GM12892 (cell line): ENCODE results near the gene CHIT1.
A peak's percentile ranks its signal among the peaks of the same experiment; 100 is the strongest.

Experiments used
- DNase-seq: peaks from one replicate; pipeline ENCODE4 v3.0.0; 2011; ENCODE audit not compliant: insufficient read length
- FAIRE-seq: peaks from 2 replicates; lab custom pipeline; 2011; peaks lifted over from hg19 to GRCh38; lab: Jason Lieb, UNC
- POLR2A ChIP-seq: IDR thresholded peaks from 2 replicates; pipeline ENCODE4 v1.6.1; 2011; ENCODE audit warnings: low read depth, low read length, control low read depth
- POLR2AphosphoS5 ChIP-seq: IDR thresholded peaks from 2 replicates; pipeline ENCODE4 v1.6.1; 2011; ENCODE audit warnings: low read depth, low read length, control low read depth
- TAF1 ChIP-seq: IDR thresholded peaks from 2 replicates; pipeline ENCODE4 v1.6.1; 2011; ENCODE audit warnings: low read depth, mild to moderate bottlenecking, control low read depth, low read length, borderline replicate concordance

Gene CHIT1

DNA sequence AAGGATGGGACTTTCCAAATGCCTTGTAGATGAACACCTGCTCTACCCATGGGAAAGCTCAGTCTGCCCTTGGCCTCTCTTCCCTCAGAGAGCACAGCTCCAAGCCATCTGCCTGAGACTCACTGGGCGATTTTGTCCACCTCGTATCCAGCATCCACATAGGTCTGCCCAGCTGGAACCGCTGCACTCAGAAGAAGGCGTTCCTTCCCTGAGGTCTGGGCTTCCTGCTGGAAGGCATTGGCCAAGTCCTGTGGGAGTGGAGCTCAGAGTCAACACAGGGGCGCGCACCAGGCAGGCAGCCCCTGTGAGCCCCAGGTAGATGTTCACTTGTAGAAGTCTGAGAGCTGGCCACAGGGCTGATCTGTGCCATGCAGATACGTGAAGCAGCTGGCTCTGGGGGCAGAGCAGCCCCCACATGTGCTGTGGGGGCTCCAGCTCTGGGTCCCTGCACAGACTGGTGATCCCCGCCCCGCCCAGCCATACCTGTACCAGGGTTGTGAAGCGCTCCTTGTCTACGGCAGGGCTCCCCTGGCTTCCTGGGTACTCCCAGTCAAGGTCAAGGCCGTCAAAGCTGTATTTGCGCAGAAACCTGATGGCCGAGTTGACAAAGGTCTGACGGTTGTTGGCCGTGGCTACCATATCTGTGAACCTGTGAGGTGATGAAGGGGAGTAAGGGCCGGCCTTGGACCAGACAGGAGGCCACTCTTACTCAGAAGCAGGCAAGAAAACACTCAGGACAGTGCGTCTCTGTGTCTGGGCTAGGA lies 6.3 kb downstream of the CHIT1 start:
- DNase-seq (no peak), FAIRE-seq (no peak)
- TF ChIP-seq POLR2AphosphoS5 (no peak), POLR2A (no peak), TAF1 (no peak)

- no peak for FAIRE-seq
- DNase-seq: no peak
- TF ChIP-seq POLR2A (no peak), TAF1 (no peak), POLR2AphosphoS5 (no peak)
Measured at GRCh38 chr1:203219934-203220333, 9.5 kb downstream of the CHIT1 start.

GRCh38 chr1:203219171-203219570 lies 10.3 kb downstream of the CHIT1 start:
- FAIRE-seq (no peak), DNase-seq (no peak)
- no peak for TF ChIP-seq POLR2AphosphoS5
- no peak for TF ChIP-seq POLR2A
- no peak for TF ChIP-seq TAF1

DNA sequence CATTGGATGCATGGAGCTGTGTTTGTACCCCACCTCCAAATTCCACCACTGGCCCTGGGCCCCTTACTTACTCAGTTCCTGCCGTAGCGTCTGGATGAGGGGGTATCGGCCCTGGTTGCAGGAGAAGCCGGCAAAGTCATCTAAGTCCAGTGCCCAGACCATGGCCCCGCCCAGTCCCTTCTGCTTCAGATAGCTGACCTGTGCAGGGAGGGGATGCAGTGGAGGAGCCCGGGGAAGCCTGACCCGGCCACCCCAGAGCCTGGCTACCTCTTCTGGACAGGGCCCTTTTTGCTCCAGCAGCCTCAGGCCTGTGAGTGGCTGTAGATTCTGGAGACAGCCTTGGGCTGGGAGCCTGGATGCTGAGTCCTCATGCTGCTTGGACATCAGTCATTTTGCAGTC lies 11.8 kb downstream of the CHIT1 start:
- FAIRE-seq (no peak), DNase-seq (no peak)
- TF ChIP-seq POLR2AphosphoS5: no peak
- TF ChIP-seq TAF1: no peak
- TF ChIP-seq POLR2A: no peak

- FAIRE-seq (no peak), DNase-seq (no peak)
- TF ChIP-seq POLR2A: no peak
Measured at GRCh38 chr1:203217139-203217655, 12.3 kb downstream of the CHIT1 start.

- no peak for TF ChIP-seq TAF1
- TF ChIP-seq POLR2AphosphoS5: no peak
- no peak for TF ChIP-seq POLR2A
- FAIRE-seq (peak; percentile 77), DNase-seq (peak; percentile 46)
Measured at GRCh38 chr1:203216274-203217138, 13.0 kb downstream of the CHIT1 start.

- TF ChIP-seq POLR2A: no peak
- no peak for TF ChIP-seq TAF1
- TF ChIP-seq POLR2AphosphoS5: no peak
- no peak for DNase-seq
Measured at GRCh38 chr1:203215573-203215972, 13.9 kb downstream of the CHIT1 start.

DNA sequence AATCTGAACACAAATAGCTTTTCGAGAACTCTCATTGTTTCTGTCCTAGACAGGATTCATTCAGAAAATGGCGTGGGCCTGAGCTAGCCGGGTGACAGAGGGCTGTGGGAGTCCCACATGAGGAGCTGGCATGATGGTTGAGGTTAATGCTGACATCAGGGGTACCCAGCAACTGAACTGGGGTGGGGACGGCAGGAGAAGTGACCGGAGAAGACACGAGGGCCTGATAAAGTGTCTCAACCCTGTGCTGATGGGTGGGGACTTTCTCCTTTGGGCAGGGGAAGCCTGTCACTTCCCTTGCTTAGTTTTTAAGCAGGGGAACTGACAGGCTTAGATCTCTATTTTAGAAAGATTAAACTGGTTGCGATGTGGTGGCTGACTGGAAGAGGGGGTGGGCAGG lies 14.6 kb downstream of the CHIT1 start:
- TF ChIP-seq POLR2A: no peak
- TF ChIP-seq TAF1: no peak
- no peak for TF ChIP-seq POLR2AphosphoS5
- FAIRE-seq (no peak), DNase-seq (no peak)

More at GRCh38 chr1:203215573-203215972, 13.9 kb downstream of the CHIT1 start:
- FAIRE-seq: no peak

DNA sequence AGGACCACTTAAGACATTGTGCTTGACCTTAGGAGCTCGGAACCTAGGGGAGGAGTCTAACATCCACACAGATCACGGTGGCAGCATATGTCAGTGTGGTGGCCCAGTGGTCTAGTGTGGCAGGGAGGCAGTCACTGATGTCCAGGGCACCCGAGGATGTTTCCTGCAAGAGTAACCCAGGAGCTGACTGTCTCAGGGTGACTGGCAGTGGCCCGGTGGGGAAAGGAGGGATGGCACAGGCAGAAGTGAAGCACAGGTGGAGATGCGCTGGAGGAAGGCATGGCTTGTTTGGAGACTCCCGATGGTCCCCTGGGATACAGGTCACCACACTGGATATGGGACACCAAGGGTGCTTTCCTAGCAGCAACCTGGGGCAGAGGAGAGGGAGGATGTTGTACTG lies 16.3 kb downstream of the CHIT1 start:
- TF ChIP-seq POLR2AphosphoS5 (no peak), TAF1 (no peak), POLR2A (no peak)
- DNase-seq (no peak), FAIRE-seq (no peak)

DNA sequence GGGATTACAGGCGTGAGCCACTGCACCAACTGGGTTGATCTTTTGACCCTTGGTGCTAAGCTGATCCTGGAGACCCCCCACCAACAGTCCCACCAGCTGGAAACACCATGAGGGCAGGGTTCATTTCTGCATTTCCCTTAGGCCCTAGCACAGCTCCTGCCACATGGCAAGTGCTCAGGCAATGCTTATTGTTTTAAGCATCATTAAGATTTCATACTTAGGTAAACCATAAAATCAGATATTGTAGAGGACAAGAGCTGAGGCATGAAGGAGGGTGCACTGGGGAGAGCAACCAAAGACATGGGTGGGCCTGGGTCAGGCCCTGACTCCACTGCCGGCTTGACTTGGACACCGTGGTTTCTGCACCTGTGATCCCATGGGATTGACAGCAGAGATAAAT lies 17.7 kb downstream of the CHIT1 start:
- TF ChIP-seq POLR2AphosphoS5 (no peak), POLR2A (no peak), TAF1 (no peak)
- no peak for FAIRE-seq
- no peak for DNase-seq

GRCh38 chr1:203210988-203211387 lies 18.5 kb downstream of the CHIT1 start:
- TF ChIP-seq TAF1: no peak
- no peak for TF ChIP-seq POLR2A
- no peak for TF ChIP-seq POLR2AphosphoS5
- no peak for DNase-seq
- no peak for FAIRE-seq

GRCh38 chr1:203210350-203210749 lies 19.1 kb downstream of the CHIT1 start:
- TF ChIP-seq POLR2A (no peak), POLR2AphosphoS5 (no peak), TAF1 (no peak)
- FAIRE-seq (no peak), DNase-seq (no peak)
